ENCODE data around the gene NFS1.

The NFS1 gene

GRCh38 chr20:35620818-35621559 is 78.2 kb downstream of the NFS1 start:
- WGBS, 2 experiments (ENCODE audit: insufficient coverage in 2 of 2) = 94 to 100% methylated on average over 9 of the region's 11 CpGs
- Histone ChIP-seq H3K36me3 (ENCODE audit: control insufficient read depth, insufficient read depth, low read length) (peaks cover 32% of the 10 kb centered on the region), H3K4me3 (ENCODE audit: extremely low read depth, insufficient read depth, low read length, poor library complexity, severe bottlenecking) (no peak overlapping the region), H3K27ac (ENCODE audit: low read depth, low read length, severe bottlenecking) (no peak overlapping the region), H3K4me1 (ENCODE audit: control insufficient read depth, insufficient read depth, low read length, poor library complexity, severe bottlenecking) (peaks cover 8% of the 10 kb centered on the region), H3K9me3 (ENCODE audit: control insufficient read depth, low read length) (no peaks in the 10 kb centered on the region)

GRCh38 chr20:35619196-35620095 is 79.7 kb downstream of the NFS1 start:
- H3K9me3 ChIP-seq (ENCODE audit: control insufficient read depth, low read length) = no peaks in the 10 kb centered on the region
- H3K4me3 ChIP-seq (ENCODE audit: extremely low read depth, insufficient read depth, low read length, poor library complexity, severe bottlenecking) = peak overlapping the region; percentile 39
- H3K4me1 ChIP-seq (ENCODE audit: control insufficient read depth, insufficient read depth, low read length, poor library complexity, severe bottlenecking) = peaks cover 8% of the 10 kb centered on the region
- H3K36me3 ChIP-seq (ENCODE audit: control insufficient read depth, insufficient read depth, low read length) = peaks cover 17% of the 10 kb centered on the region
- 4 to 8% methylated on average over 40 to 45 of the region's 49 CpGs for WGBS, 2 experiments (ENCODE audit: insufficient coverage in 2 of 2)
- H3K27ac ChIP-seq (ENCODE audit: low read depth, low read length, severe bottlenecking) = peak overlapping the region; percentile 23

GRCh38 chr20:35618263-35619131 is 80.7 kb downstream of the NFS1 start:
- Histone ChIP-seq H3K27ac (ENCODE audit: low read depth, low read length, severe bottlenecking) (no peak overlapping the region), H3K9me3 (ENCODE audit: control insufficient read depth, low read length) (no peaks in the 10 kb centered on the region), H3K4me3 (ENCODE audit: extremely low read depth, insufficient read depth, low read length, poor library complexity, severe bottlenecking) (peak overlapping the region; percentile 39), H3K36me3 (ENCODE audit: control insufficient read depth, insufficient read depth, low read length) (peaks cover 12% of the 10 kb centered on the region), H3K4me1 (ENCODE audit: control insufficient read depth, insufficient read depth, low read length, poor library complexity, severe bottlenecking) (peaks cover 8% of the 10 kb centered on the region)
- WGBS, 2 experiments (ENCODE audit: insufficient coverage in 2 of 2) = 33 to 41% methylated on average over 25 to 26 of the region's 35 CpGs
